ENCODE results near the gene CLIP2. TPM values are rescaled to one million over a fixed set of nuclear protein-coding genes. Genes with fewer than 3 reads are reported as not detected.
"Not testable (repeated sequence)": the region's sequence is repeated elsewhere in the genome, so short reads cannot be mapped to it uniquely, and the experiment has no call there.

The CLIP2 gene
- total RNA-seq: 10 to 100 TPM in 2 of 4 donors, 1 to 10 TPM in 2; 5.6 to 20.8 (median 10.2) TPM

DNA sequence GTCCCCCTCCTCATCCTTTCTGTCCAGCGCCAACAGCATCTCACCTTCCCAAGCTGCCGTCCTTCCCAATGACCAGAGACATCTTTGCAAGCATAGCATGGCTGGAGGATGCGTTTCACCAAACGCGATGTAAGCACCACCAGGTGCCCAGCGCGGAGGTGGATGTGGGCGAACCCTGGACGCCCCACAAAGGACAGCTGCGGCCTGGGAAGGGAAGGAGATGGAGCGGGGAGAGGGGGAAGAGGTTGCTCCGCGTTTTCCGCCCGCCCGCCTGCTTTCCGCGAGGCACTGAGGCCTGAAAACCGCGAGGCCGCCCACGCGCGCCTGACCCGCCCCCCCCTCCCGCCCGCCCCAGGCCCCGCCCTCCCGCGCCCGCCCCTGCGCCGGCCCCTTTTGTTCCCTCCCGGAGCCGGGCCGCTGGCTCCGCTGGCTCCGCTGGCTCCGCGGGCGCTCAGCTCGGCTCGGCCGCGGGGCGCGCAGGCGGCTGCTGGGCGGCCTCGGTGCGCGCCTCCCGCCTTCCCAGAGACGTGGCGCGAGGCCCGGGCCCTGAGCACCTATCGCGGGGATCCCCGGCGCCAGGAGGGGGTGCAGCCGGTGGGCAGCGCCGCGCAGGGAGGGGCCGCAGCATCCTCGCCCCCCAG lies at the start of gene CLIP2:
Gene CLIP2 (plus strand): TSS at position 390 of the 641 bp plus-strand sequence. CDS start 28,140 bp downstream, outside the sequence.
- H3K4me3 ChIP-seq: peak within 1 kb of the TSS; percentile 62 to 94 (median 74)
- 20% methylated on average over 1 of the region's 67 CpGs; no CpG with 5 or more reads in 1 of the 2 donors for WGBS, 2 donors
- no peaks in the 10 kb centered on the region for H3K36me3 ChIP-seq
- peaks cover 26 to 61% (median 27%) of the 10 kb centered on the region in 3 donors for H3K4me1 ChIP-seq
- peak within 1 kb of the TSS; percentile 80 to 88 (median 86) for H3K27ac ChIP-seq
- DNase-seq: no peak
- intact Hi-C loops (cut with DNase I): no loop called here
- TF ChIP-seq POLR2A (IDR thresholded peaks at IDR 0.05): peak in 1 of 4 donors; percentile 69
- TF ChIP-seq, protein P1, sequence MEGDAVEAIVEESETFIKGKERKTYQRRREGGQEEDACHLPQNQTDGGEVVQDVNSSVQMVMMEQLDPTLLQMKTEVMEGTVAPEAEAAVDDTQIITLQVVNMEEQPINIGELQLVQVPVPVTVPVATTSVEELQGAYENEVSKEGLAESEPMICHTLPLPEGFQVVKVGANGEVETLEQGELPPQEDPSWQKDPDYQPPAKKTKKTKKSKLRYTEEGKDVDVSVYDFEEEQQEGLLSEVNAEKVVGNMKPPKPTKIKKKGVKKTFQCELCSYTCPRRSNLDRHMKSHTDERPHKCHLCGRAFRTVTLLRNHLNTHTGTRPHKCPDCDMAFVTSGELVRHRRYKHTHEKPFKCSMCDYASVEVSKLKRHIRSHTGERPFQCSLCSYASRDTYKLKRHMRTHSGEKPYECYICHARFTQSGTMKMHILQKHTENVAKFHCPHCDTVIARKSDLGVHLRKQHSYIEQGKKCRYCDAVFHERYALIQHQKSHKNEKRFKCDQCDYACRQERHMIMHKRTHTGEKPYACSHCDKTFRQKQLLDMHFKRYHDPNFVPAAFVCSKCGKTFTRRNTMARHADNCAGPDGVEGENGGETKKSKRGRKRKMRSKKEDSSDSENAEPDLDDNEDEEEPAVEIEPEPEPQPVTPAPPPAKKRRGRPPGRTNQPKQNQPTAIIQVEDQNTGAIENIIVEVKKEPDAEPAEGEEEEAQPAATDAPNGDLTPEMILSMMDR (IDR thresholded peaks at IDR 0.05): peak in 1 of 6 experiments; percentile 18
- peaks cover 0 to 11% (median 0%) of the 10 kb centered on the region in 4 donors for H3K27me3 ChIP-seq
- no peaks in the 10 kb centered on the region for H3K9me3 ChIP-seq

DNA sequence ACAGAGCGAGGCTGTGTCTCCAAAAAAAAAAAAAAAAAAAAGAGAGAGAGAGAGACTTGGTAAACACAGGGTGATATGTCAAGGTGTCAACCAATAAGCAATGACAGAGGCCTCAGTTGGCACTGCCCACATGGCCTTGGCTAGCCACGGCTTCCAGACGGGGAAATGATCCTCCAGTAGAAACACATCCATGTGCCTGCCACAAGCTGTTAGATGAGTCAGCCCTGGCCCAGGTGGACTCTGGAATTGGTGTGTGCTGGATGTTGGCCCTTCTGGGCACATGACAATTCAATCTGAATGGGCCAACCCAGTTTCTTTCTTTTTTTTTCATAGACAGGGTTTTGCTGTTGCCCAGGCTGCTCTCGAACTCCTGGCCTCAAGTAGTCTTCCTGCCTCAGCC lies 48.7 kb upstream of the CLIP2 start:
- Histone ChIP-seq H3K4me3 (no peak overlapping the region), H3K9me3 (no peaks in the 10 kb centered on the region), H3K27ac (no peak overlapping the region), H3K36me3 (peaks cover 12 to 100% (median 40%) of the 10 kb centered on the region in 3 donors), H3K27me3 (no peaks in the 10 kb centered on the region), H3K4me1 (peaks cover 0 to 9% (median 0%) of the 10 kb centered on the region in 3 donors)
- TF ChIP-seq, protein P1 (IDR thresholded peaks at IDR 0.05): no peak
- TF ChIP-seq POLR2A (IDR thresholded peaks at IDR 0.05): no peak
- intact Hi-C loops (cut with DNase I): no loop called here
- WGBS, 2 donors: 72 to 78% methylated on average over 3 to 4 of the region's 4 CpGs
- DNase-seq: no peak

DNA sequence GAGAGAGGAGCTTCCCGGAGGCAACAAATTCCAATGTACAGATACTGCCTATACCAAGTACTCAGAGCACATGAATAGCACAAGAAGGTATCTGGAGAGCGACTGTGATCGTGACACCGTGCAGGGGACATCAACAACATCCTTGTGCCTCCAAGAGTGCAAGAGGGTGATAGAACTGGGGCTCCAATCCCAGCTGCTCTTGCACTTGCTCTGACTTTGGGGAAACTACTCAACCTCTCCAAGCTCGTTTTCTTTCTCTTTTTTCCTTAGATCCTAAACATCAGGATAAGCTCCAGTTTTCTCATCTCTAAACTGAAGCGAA lies 47.1 kb upstream of the CLIP2 start:
- Histone ChIP-seq H3K9me3 (no peaks in the 10 kb centered on the region), H3K27ac (no peak overlapping the region), H3K4me1 (no peaks in the 10 kb centered on the region), H3K27me3 (no peaks in the 10 kb centered on the region), H3K4me3 (no peak overlapping the region), H3K36me3 (peaks cover 5 to 100% (median 38%) of the 10 kb centered on the region in 3 donors)
- no peak for DNase-seq
- intact Hi-C loops (cut with DNase I): no loop called here
- TF ChIP-seq, protein P1 (IDR thresholded peaks at IDR 0.05): no peak
- no peak for TF ChIP-seq POLR2A (IDR thresholded peaks at IDR 0.05)
- 70 to 92% methylated on average over 6 of the region's 6 CpGs for WGBS, 2 donors

DNA sequence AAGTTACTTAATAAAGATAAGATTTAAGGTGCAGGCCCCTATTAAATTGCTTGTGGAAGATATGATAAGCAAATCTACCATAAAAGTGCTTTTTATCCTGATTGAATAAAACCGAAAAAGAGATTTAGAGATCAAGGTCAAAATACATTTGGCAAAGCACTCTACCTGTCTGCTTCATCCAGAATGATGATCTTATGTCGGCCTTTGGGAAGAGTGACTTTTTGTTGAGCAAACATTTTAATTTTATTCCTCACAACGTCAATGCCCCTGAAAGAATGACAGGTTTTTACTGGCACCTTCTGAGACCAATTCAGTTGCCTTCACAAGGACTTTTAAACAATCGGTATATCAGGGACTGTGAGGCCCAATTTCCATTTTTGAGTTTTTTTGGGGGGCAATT lies 42.7 kb upstream of the CLIP2 start:
- no peaks in the 10 kb centered on the region for H3K9me3 ChIP-seq
- no peak for TF ChIP-seq POLR2A (IDR thresholded peaks at IDR 0.05)
- TF ChIP-seq, protein P1 (IDR thresholded peaks at IDR 0.05): no peak
- no peak overlapping the region for H3K4me3 ChIP-seq
- H3K27me3 ChIP-seq: no peaks in the 10 kb centered on the region
- DNase-seq: no peak
- 79 to 83% methylated on average over 4 of the region's 4 CpGs for WGBS, 2 donors
- no peak overlapping the region for H3K27ac ChIP-seq
- H3K4me1 ChIP-seq: no peaks in the 10 kb centered on the region
- intact Hi-C loops (cut with DNase I): no loop called here
- H3K36me3 ChIP-seq: peaks cover 0 to 100% (median 21%) of the 10 kb centered on the region in 3 donors

DNA sequence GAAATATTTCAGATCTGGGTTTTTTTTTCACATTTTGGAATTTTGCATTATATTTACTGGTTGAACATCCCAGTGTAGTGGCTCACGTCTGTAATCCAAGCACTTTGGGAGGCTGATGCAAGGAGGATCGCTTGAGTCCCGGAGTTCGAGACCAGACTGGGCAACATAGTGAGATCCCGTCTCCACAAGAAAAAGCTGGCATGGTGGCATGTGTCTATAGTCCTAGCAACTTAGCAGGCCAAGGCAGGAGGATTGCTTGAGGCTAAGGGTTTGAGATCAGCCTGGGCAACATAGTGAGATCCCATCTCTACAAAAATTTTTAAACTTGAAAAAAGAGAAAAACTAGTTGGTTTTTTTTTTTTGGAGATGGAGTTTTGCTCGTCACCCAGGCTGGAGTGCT lies 41.1 kb upstream of the CLIP2 start:
- H3K27ac ChIP-seq: no peak overlapping the region
- intact Hi-C loops (cut with DNase I): no loop called here
- H3K9me3 ChIP-seq: no peaks in the 10 kb centered on the region
- H3K36me3 ChIP-seq: peaks cover 0 to 91% (median 19%) of the 10 kb centered on the region in 3 donors
- H3K4me3 ChIP-seq: no peak overlapping the region
- DNase-seq: no peak
- peaks cover 4 to 9% (median 4%) of the 10 kb centered on the region in 3 donors for H3K4me1 ChIP-seq
- H3K27me3 ChIP-seq: no peaks in the 10 kb centered on the region
- TF ChIP-seq POLR2A (IDR thresholded peaks at IDR 0.05): no peak
- TF ChIP-seq, protein P1 (IDR thresholded peaks at IDR 0.05): no peak
- 93 to 100% methylated on average over 5 to 6 of the region's 6 CpGs for WGBS, 2 donors

DNA sequence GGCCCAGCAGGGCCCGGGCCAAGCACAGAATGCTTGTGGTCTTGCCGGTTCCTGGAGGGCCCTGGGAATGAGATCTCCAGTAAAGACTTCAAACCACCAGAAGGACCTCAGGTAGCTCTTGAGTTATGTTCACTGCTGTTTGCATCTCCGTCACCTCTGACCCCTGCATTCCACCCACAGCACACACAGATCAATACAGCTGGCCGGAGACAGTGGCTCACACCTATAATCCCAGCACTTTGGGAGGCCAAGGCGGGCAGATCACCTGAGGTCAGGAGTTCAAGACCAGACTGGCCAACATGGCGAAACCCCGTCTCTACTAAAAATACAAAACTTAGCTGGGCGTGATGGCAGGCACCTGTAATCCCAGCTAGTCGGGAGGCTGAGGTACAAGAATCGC lies 40.1 kb upstream of the CLIP2 start:
- H3K4me3 ChIP-seq; intact Hi-C loops (cut with DNase I); H3K9me3 ChIP-seq; H3K27ac ChIP-seq; DNase-seq; H3K27me3 ChIP-seq: not testable (repeated sequence)
- peaks cover 9 to 16% (median 12%) of the 10 kb centered on the region in 3 donors for H3K4me1 ChIP-seq
- peaks cover 0 to 82% (median 14%) of the 10 kb centered on the region in 3 donors for H3K36me3 ChIP-seq
- WGBS, 2 donors: 95 to 98% methylated on average over 4 to 8 of the region's 10 CpGs

All from esophagus squamous epithelium (tissue), 5 donors.